ENCODE measurements around the gene PGBD5. TPM values are rescaled to one million over a fixed set of nuclear protein-coding genes. Genes with fewer than 3 reads are reported as not detected.

PGBD5 gene
- total RNA-seq, 6 experiments from 2014 or later: 0.05 TPM; not detected in 5

- no peak overlapping the region for H3K4me3 Mint-ChIP-seq
Measured at GRCh38 chr1:230339033-230339432, 87.1 kb downstream of the PGBD5 start.

GRCh38 chr1:230337266-230337665, 88.9 kb downstream of the PGBD5 start:
- H3K27ac Mint-ChIP-seq: no peak overlapping the region
- H3K36me3 Mint-ChIP-seq (ENCODE audit: low read depth): no peaks in the 10 kb centered on the region
- no peak for DNase-seq
- peaks cover 11% of the 10 kb centered on the region; the same call in 1 of the 2 replicates for H3K9me3 Mint-ChIP-seq
- no peak for TF ChIP-seq CTCF (IDR thresholded peaks at IDR 0.05)
- H3K4me3 Mint-ChIP-seq: no peak overlapping the region
- peaks cover 7% of the 10 kb centered on the region for H3K27me3 Mint-ChIP-seq (ENCODE audit: insufficient read depth)
- H3K4me1 Mint-ChIP-seq (ENCODE audit: low read depth): no peaks in the 10 kb centered on the region

More at GRCh38 chr1:230339033-230339432, 87.1 kb downstream of the PGBD5 start:
- Mint-ChIP-seq H3K27ac (no peak overlapping the region), H3K27me3 (ENCODE audit: insufficient read depth) (peaks cover 7% of the 10 kb centered on the region), H3K9me3 (peaks cover 12% of the 10 kb centered on the region; the same call in 1 of the 2 replicates), H3K36me3 (ENCODE audit: low read depth) (no peaks in the 10 kb centered on the region), H3K4me1 (ENCODE audit: low read depth) (no peaks in the 10 kb centered on the region)
- DNase-seq: no peak
- TF ChIP-seq CTCF (IDR thresholded peaks at IDR 0.05): no peak

- H3K27ac Mint-ChIP-seq: no peak overlapping the region
- no peak overlapping the region for H3K4me3 Mint-ChIP-seq
- TF ChIP-seq CTCF (IDR thresholded peaks at IDR 0.05): no peak
- no peak for DNase-seq
- H3K36me3 Mint-ChIP-seq (ENCODE audit: low read depth): no peaks in the 10 kb centered on the region
- peaks cover 6% of the 10 kb centered on the region for H3K27me3 Mint-ChIP-seq (ENCODE audit: insufficient read depth)
- peaks cover 15% of the 10 kb centered on the region; the same call in 1 of the 2 replicates for H3K9me3 Mint-ChIP-seq
- H3K4me1 Mint-ChIP-seq (ENCODE audit: low read depth): no peaks in the 10 kb centered on the region
Measured at GRCh38 chr1:230335861-230336522, 90.1 kb downstream of the PGBD5 start.

GRCh38 chr1:230334447-230334837, 91.7 kb downstream of the PGBD5 start:
- TF ChIP-seq CTCF (IDR thresholded peaks at IDR 0.05): no peak
- no peak for DNase-seq
- H3K9me3 Mint-ChIP-seq: peaks cover 15% of the 10 kb centered on the region; the same call in 1 of the 2 replicates
- no peak overlapping the region for H3K4me3 Mint-ChIP-seq
- H3K4me1 Mint-ChIP-seq (ENCODE audit: low read depth): no peaks in the 10 kb centered on the region
- H3K36me3 Mint-ChIP-seq (ENCODE audit: low read depth): no peaks in the 10 kb centered on the region
- H3K27me3 Mint-ChIP-seq (ENCODE audit: insufficient read depth): peaks cover 6% of the 10 kb centered on the region
- no peak overlapping the region for H3K27ac Mint-ChIP-seq

- peaks cover 6% of the 10 kb centered on the region for H3K27me3 Mint-ChIP-seq (ENCODE audit: insufficient read depth)
- H3K9me3 Mint-ChIP-seq: peaks cover 15% of the 10 kb centered on the region; the same call in 1 of the 2 replicates
- H3K36me3 Mint-ChIP-seq (ENCODE audit: low read depth): no peaks in the 10 kb centered on the region
- DNase-seq: no peak
- TF ChIP-seq CTCF (IDR thresholded peaks at IDR 0.05): no peak
- no peaks in the 10 kb centered on the region for H3K4me1 Mint-ChIP-seq (ENCODE audit: low read depth)
- no peak overlapping the region for H3K27ac Mint-ChIP-seq
- no peak overlapping the region for H3K4me3 Mint-ChIP-seq
Measured at GRCh38 chr1:230333590-230334446, 92.3 kb downstream of the PGBD5 start.
